HepG2 (cell line): ENCODE results near the gene NID2. TPM values are rescaled to one million over a fixed set of nuclear protein-coding genes. Genes with fewer than 3 reads are reported as not detected.

Source experiments
- ATAC-seq: fragments of 200-7000 bp; cut with Tn5 transposase; 3 replicates; pipeline ENCODE4 v1.9.1; 2020; ENCODE audit warnings: mild to moderate bottlenecking, moderate library complexity
- BruUV-seq: library from RNA; stranded (reverse); fragments of 400-500 nt; replicated peaks from 2 replicates; lab custom pipeline; 2021; lab: Mats Ljungman, UMichigan
- CTCF ChIA-PET: fragments of 300-600 bp; formaldehyde crosslinking; extraction: SDS; loops from one replicate; lab custom pipeline; 2021; ENCODE audit warnings: low total read pairs, inconsistent platforms, low intra/inter-chr PET ratio; lab: Yijun Ruan, JAX
- POLR2A ChIA-PET: fragments of 350-600 bp; sonication (Branson Sonifier 250); formaldehyde crosslinking; loops from one replicate; lab custom pipeline; 2020; ENCODE audit warnings: antibody characterized with exemption, inconsistent platforms; lab: Yijun Ruan, JAX
- DNase-seq: peaks from one replicate; pipeline ENCODE4 v3.0.0-alpha.2; 2015; ENCODE audit warnings: low spot score
- FAIRE-seq: peaks from 3 replicates; lab custom pipeline; 2011; peaks lifted over from hg19 to GRCh38; lab: Jason Lieb, UNC
- H2AFZ ChIP-seq: one replicate; pipeline ENCODE4 v1.6.1; 2011; ENCODE audit warnings: low read length, inconsistent platforms
- H3K27ac ChIP-seq: fragments of 300-600 bp; 3 replicates; pipeline ENCODE4 v1.8.0; 2011; ENCODE audit warnings: mixed run types, mild to moderate bottlenecking, mixed read lengths, low read length, inconsistent platforms; ENCODE audit not compliant: insufficient read depth; ENCODE audit errors: extremely low read length
- H3K27me3 ChIP-seq, 2 experiments: fragments of 200-600 bp in 1 of 2; 2 replicates in 1 of 2; 3 replicates in 1 of 2; pipeline versions ENCODE4 v1.6.0 to v1.8.0; 2011; ENCODE audit warnings: low read length in 2 of 2, mild to moderate bottlenecking in 2 of 2, moderate library complexity in 2 of 2, inconsistent platforms in 1 of 2; ENCODE audit not compliant: insufficient read depth in 2 of 2, control insufficient read depth in 1 of 2
- H3K36me3 ChIP-seq, 2 experiments: fragments of 200-600 bp in 1 of 2; replicated peaks in 1 of 2; 2 replicates in 1 of 2; 3 replicates in 1 of 2; pipeline versions ENCODE4 v1.5.1 to v1.8.0; 2011; ENCODE audit warnings: low read length in 2 of 2, inconsistent platforms in 1 of 2; ENCODE audit not compliant: insufficient read depth in 2 of 2, control insufficient read depth in 1 of 2
- H3K4me1 ChIP-seq: 2 replicates; pipeline ENCODE4 v1.5.1; 2012; ENCODE audit warnings: low read length, inconsistent platforms; ENCODE audit not compliant: insufficient read depth
- H3K4me2 ChIP-seq: 2 replicates; pipeline ENCODE4 v1.6.0; 2011; ENCODE audit warnings: low read depth, low read length, inconsistent platforms
- H3K4me3 ChIP-seq, 3 experiments: fragments of 200-600 bp in 1 of 3; sonication (generic), shearing (Covaris generic) in 1 of 3; replicated peaks in 1 of 3; 2 replicates each; pipeline ENCODE4 v1.5.1; 2011 to 2016; ENCODE audit warnings: low read length in 3 of 3, inconsistent platforms in 2 of 3, low read depth in 2 of 3, mild to moderate bottlenecking in 2 of 3, control low read depth in 1 of 3, mixed read lengths in 1 of 3; ENCODE audit not compliant: insufficient read depth in 1 of 3
- H3K79me2 ChIP-seq: one replicate; pipeline ENCODE4 v1.6.1; 2011; ENCODE audit warnings: low read length, inconsistent platforms; ENCODE audit not compliant: insufficient read depth
- H3K9ac ChIP-seq: 2 replicates; pipeline ENCODE4 v1.6.0; 2011; ENCODE audit warnings: mild to moderate bottlenecking, low read depth, low read length, inconsistent platforms; ENCODE audit not compliant: insufficient read depth
- H3K9me3 ChIP-seq: 2 replicates; pipeline ENCODE4 v1.5.1; 2012; ENCODE audit warnings: mild to moderate bottlenecking, low read length
- H4K20me1 ChIP-seq: 2 replicates; pipeline ENCODE4 v1.6.0; 2011; ENCODE audit warnings: inconsistent platforms, mild to moderate bottlenecking, low read length, moderate library complexity; ENCODE audit not compliant: insufficient read depth
- ARID4A ChIP-seq: sonication (generic); formaldehyde crosslinking; IDR thresholded peaks from 2 replicates; pipeline ENCODE4 v1.5.0; 2020; ENCODE audit warnings: mild to moderate bottlenecking, missing genetic modification reagents, borderline replicate concordance
- DPF2 ChIP-seq: sonication (generic); formaldehyde crosslinking; IDR thresholded peaks from 2 replicates; pipeline ENCODE4 v1.4.0; 2020; ENCODE audit warnings: mild to moderate bottlenecking, low read depth, missing genetic modification reagents, borderline replicate concordance
- MYNN ChIP-seq: sonication (generic); formaldehyde crosslinking; IDR thresholded peaks from 2 replicates; pipeline ENCODE4 v1.4.0; 2020; ENCODE audit warnings: mild to moderate bottlenecking, low read depth, missing genetic modification reagents
- MYPOP ChIP-seq: sonication (generic); formaldehyde crosslinking; IDR thresholded peaks from 2 replicates; pipeline ENCODE4 v1.8.1; 2023; ENCODE audit warnings: mild to moderate bottlenecking, moderate library complexity, missing genetic modification reagents
- PAF1 ChIP-seq: IDR thresholded peaks from 2 replicates; pipeline ENCODE4 v1.6.1; 2016; ENCODE audit warnings: missing genetic modification reagents, missing compliant biosample characterization
- STAT6 ChIP-seq: sonication (generic); formaldehyde crosslinking; IDR thresholded peaks from 2 replicates; pipeline ENCODE4 v1.4.0; 2020; ENCODE audit warnings: missing genetic modification reagents, mild to moderate bottlenecking, borderline replicate concordance
- ZHX1 ChIP-seq: sonication (generic); formaldehyde crosslinking; IDR thresholded peaks from 2 replicates; pipeline ENCODE4 v1.8.1; 2022; ENCODE audit warnings: low read depth, mild to moderate bottlenecking, missing genetic modification reagents
- ZNF430 ChIP-seq: sonication (generic); formaldehyde crosslinking; IDR thresholded peaks from 2 replicates; pipeline ENCODE4 v1.9.0; 2021; ENCODE audit warnings: mild to moderate bottlenecking, missing genetic modification reagents
- ZNF652 ChIP-seq: IDR thresholded peaks from 2 replicates; pipeline ENCODE4 v1.6.1; 2016; ENCODE audit warnings: low read depth, borderline replicate concordance
- WGBS: methylation state at CpG from one replicate; pipeline ENCODE4 v1.1.6; 2017; ENCODE audit warnings: low lambda C conversion rate; 5-methylcytosine and 5-hydroxymethylcytosine counted together
- in situ Hi-C: cut with HindIII; loops from 2 replicates; pipeline ENCODE4 v1.10.0; 2017; ENCODE audit warnings: low pct_unique_long_range_greater_than_20kb; ENCODE audit not compliant: extremely low pct_ligation_motif_present
- intact Hi-C: fragments of 100-400 bp; cut with micrococcal nuclease; formaldehyde crosslinking; loops from one replicate; pipeline ENCODE4 v1.10.0; 2022; ENCODE audit not compliant: unreplicated experiment
- polyA plus RNA-seq, 8 experiments: library from polyadenylated mRNA; depleted of rRNA in 3 of 8; stranded (reverse) in 7 of 8; unstranded in 1 of 8; fragments of >200 nt; fragmentation: Illumina TruSeq in 4 of 8; extraction: Trizol in 4 of 8; gene quantifications; 2 replicates each; pipeline versions ENCODE4 v1.2.1 to v1.2.3, GENCODE V29; 2011 to 2016; ENCODE audit warnings: low read depth in 4 of 8, missing spikeins in 1 of 8, mixed read lengths in 1 of 8; ENCODE audit not compliant: insufficient read depth in 1 of 8
- total RNA-seq, 5 experiments: library from RNA; depleted of rRNA; stranded (reverse); fragments of >200 nt; fragmentation: Illumina TruSeq; extraction: Trizol; gene quantifications; 2 replicates each; pipeline ENCODE4 v1.2.3, GENCODE V29; 2016; ENCODE audit warnings: low read depth in 1 of 5
- TF ChIP-seq, protein P1 (sequence below): sonication (generic); formaldehyde crosslinking; IDR thresholded peaks from 2 replicates; pipeline ENCODE4 v1.8.1; 2023; ENCODE audit warnings: missing genetic modification reagents, mild to moderate bottlenecking, borderline replicate concordance

Gene NID2
- total and polyA plus RNA-seq, 2 of the 13 experiments (the other 11 are each of a cell fraction or from before 2014, with no cell fraction given): 0.11 TPM; not detected in 1

- TF ChIP-seq MYPOP (no peak), ARID4A (no peak), ZNF652 (CRISPR knock-in tag) (no peak)
Measured at GRCh38 chr14:51988221-51988620, 80.6 kb downstream of the NID2 start (continued).

DNA sequence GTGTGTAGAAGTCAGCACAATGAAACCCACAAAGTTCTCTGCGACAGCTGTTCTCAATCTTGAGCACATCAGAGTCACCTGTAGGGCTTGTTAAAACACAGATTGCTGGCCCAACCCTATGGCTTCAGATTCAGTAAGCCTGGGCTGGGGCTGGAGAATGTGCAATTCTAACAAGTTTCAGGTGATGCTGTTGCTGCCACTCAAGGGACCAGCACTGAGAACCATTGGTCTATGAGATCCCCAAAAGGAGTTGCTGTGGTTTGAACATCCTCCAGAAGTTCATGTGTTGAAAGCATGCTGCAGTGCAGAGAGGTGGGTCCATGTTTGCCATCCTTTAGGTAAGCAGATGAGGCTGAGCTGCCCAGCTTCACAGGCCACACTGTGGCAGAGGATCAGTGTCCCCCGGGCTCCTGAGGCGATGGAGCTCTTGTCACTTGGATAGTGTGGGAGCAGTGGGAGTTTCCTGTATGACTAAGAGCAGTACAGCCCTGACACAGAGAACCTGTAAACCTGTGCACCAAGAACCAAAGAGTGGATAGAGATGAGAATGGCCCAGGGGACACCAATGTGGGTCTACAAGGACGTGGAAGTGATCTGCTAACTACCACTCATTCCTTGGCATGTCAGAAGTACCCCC lies 87.5 kb downstream of the NID2 start:
- in situ Hi-C loops (no loop called here), intact Hi-C loops (no loop called here)
- Histone ChIP-seq H3K9ac (no peak overlapping the region), H4K20me1 (no peaks in the 10 kb centered on the region), H3K4me3 (no peak overlapping the region), H3K4me2 (no peak overlapping the region), H3K36me3 (no peaks in the 10 kb centered on the region), H2AFZ (no peak overlapping the region), H3K27ac (no peak overlapping the region), H3K27me3 (peaks cover 0 to 19% of the 10 kb centered on the region in 2 experiments; a peak in 3 of 5 replicates), H3K4me1 (no peaks in the 10 kb centered on the region), H3K79me2 (no peaks in the 10 kb centered on the region), H3K9me3 (no peaks in the 10 kb centered on the region)
- 3% methylated on average over 2 of the region's 4 CpGs for WGBS
- DNase-seq (no peak), FAIRE-seq (no peak), ATAC-seq (no peak)
- no TSS peak for BruUV-seq
- ChIA-PET POLR2A (no interaction called here), CTCF (no interaction called here)
- TF ChIP-seq STAT6 (no peak), ZHX1 (CRISPR knock-in tag) (no peak), MYNN (CRISPR knock-in tag) (no peak), ZNF430 (no peak), DPF2 (CRISPR knock-in tag) (no peak), PAF1 (CRISPR knock-in tag) (no peak)
- TF ChIP-seq, protein P1, sequence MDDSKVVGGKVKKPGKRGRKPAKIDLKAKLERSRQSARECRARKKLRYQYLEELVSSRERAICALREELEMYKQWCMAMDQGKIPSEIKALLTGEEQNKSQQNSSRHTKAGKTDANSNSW: no peak
